Iris pigment epithelial cell (primary cell): ENCODE results near the gene PRDX5.
A peak's percentile ranks its signal among the peaks of the same experiment; 100 is the strongest.

ENCODE experiments used
- DNase-seq: peaks from one replicate; pipeline ENCODE4 v3.0.0-alpha.2; 2011; ENCODE audit warnings: low read depth

Gene PRDX5

DNA sequence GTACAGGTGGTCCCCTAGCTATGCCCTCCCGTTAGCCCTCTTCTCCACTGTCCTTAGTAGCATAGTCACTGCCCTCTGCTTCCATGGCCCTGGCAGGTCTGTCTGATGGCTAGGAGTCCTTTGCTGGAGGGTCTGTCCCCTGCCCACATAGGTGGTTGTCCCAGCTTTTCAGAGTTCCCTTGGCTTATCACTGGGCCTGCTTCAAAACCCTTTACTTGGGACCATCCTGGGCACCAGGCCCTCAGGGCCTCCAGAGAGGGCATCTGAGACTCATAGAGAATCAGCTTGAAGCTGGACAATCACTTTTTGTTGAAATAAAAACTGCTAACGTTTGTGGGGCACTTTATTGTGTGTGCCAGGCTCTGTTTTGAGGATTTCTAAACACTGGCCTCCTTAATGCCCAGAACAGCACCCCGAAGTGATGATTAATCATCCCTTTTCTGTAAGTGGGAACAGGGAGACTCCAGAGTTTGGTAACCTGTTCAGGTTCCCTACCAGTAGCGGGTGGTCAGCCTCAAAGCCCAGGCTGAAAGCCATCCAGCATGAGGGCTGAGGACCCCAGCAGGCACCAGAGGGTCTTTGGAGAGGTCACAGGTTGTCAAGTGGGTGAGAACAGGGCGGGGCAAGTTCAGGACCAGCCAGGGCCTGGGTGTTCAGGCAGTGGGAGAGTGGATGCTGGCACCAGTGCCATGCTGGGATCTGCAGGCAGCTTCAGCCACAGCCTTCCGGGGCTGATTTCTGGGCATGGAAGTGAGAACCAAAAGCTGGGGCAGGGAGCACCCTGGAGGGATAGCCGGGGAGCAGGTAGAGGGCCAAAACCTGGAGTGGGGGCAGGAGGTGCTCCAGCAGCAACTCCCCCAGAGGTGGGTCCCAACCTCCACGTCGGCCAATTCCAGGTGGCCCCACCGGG is 27.3 kb upstream of the PRDX5 start:
- DNase-seq: no peak

- DNase-seq: no peak
Observed at GRCh38 chr11:64291262-64291751, 26.6 kb upstream of the PRDX5 start, which contains the start of gene KCNK4. Gene KCNK4, plus strand, starts transcription at chr11:64291302. Its CDS starts 1,717 bp downstream, at chr11:64293019.

GRCh38 chr11:64291752-64292459 is 26.0 kb upstream of the PRDX5 start:
- DNase-seq: no peak

DNA sequence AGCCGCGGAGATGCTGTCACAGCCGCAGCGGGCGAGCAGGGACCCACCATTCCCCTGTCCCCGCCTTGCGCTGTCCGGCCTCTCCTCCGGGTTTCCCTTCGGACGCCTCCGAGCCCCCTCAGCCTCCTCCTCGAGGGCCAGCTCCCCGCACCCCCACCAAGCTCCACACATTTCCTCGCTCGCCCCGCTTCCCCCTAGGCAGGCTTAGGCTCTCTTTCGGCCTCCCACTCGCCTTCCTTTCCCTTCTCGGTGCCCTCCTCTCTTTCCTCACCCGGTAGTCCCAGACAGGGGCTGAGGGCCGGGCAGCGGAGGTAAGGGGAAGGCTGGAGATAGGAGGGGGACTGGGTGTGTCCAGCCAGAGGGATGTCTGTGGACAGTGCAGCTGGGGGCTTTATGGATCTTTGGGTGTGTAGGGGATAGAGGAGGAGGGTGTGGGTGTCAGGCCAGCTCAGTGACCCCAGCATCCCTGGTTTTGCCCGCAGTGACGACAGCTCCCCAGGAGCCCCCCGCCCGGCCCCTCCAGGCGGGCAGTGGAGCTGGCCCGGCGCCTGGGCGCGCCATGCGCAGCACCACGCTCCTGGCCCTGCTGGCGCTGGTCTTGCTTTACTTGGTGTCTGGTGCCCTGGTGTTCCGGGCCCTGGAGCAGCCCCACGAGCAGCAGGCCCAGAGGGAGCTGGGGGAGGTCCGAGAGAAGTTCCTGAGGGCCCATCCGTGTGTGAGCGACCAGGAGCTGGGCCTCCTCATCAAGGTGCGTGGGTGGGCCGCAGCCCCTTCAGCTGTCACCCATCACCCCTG is 25.3 kb upstream of the PRDX5 start:
- DNase-seq: no peak

DNA sequence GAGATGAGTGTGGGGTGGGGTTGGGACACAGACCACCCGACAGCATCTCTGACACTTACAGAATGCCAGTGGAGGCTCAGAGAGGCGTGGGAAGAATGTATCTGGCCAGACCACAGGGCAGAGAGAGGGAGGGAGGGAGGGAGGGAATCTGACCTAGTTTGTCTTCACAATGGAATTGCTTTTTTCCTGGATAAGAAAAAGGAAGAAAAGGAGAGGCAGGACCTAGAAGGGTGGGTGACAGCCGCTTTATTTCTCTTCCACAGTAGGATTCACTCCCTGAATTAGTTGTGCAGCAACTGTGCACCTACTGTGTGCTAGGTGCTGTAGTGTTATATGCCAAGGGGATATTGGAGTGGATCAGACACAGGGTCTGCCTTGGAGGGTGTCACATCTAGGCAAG is 23.1 kb upstream of the PRDX5 start:
- DNase-seq: peak; percentile 38

DNA sequence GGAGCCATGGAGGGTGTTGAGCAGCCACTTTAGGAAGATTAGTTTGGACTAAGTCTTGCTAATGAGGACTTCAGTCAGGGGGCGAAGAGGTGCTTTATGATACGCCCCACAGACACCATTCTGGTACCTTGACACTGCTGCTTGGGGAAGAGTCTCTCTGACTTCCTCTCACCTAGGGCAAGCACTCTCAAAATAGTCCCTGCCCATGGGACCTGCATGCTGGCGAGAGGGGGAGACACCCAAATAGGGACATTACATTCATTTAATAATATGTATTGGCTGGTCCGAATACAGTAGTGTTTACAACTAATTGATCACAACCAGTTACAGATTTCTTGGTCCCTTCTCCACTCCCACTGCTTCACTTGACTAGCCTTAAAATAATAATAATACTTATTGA is 22.2 kb upstream of the PRDX5 start:
- no peak for DNase-seq

- no peak for DNase-seq
Observed at GRCh38 chr11:64296236-64296635, 21.7 kb upstream of the PRDX5 start.

DNA sequence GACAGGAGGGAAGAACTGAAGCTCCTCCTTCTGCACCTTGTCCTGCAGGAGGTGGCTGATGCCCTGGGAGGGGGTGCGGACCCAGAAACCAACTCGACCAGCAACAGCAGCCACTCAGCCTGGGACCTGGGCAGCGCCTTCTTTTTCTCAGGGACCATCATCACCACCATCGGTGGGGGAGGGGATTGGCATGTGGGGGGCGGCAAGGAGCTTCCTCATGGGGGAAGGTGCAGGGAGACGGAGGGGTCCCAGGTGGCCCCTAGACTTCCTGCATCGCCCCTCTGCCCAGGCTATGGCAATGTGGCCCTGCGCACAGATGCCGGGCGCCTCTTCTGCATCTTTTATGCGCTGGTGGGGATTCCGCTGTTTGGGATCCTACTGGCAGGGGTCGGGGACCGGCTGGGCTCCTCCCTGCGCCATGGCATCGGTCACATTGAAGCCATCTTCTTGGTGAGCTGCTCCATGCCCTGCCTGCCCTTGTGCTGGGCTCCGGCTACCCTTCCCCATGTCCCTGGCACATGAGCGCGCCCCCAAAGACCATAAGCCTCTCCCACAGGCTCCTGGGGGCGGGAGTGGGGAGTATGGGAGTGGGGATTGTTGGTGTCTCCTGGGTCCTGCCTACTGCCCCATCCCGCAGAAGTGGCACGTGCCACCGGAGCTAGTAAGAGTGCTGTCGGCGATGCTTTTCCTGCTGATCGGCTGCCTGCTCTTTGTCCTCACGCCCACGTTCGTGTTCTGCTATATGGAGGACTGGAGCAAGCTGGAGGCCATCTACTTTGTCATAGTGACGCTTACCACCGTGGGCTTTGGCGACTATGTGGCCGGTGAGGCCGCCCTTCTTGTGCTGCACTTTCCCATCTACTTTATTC is 20.9 kb upstream of the PRDX5 start:
- no peak for DNase-seq

DNA sequence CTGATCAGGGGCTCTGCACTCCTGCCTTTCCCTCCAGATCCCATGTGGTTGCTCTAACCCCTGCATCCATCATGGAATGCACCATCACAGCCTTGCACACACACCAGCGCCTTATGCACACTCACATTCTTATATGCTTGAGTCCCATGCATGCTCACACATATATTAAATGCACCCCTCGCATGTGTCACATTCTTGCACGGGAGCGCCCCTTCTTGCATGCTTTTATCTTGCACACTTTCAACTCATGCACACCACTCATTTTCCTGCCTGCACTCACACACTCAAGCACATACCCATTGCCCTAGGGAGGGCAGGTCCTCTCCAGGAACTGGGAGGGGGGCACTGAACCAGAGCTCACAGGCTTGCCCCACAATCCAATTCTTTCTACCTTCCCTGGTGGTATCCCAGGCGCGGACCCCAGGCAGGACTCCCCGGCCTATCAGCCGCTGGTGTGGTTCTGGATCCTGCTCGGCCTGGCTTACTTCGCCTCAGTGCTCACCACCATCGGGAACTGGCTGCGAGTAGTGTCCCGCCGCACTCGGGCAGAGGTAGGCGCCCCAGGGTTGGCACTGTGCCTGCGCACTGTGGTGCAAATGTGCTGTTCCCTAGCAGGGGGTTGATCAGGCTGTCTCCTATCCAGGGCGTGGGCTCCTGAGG is 20.1 kb upstream of the PRDX5 start:
- no peak for DNase-seq

DNA sequence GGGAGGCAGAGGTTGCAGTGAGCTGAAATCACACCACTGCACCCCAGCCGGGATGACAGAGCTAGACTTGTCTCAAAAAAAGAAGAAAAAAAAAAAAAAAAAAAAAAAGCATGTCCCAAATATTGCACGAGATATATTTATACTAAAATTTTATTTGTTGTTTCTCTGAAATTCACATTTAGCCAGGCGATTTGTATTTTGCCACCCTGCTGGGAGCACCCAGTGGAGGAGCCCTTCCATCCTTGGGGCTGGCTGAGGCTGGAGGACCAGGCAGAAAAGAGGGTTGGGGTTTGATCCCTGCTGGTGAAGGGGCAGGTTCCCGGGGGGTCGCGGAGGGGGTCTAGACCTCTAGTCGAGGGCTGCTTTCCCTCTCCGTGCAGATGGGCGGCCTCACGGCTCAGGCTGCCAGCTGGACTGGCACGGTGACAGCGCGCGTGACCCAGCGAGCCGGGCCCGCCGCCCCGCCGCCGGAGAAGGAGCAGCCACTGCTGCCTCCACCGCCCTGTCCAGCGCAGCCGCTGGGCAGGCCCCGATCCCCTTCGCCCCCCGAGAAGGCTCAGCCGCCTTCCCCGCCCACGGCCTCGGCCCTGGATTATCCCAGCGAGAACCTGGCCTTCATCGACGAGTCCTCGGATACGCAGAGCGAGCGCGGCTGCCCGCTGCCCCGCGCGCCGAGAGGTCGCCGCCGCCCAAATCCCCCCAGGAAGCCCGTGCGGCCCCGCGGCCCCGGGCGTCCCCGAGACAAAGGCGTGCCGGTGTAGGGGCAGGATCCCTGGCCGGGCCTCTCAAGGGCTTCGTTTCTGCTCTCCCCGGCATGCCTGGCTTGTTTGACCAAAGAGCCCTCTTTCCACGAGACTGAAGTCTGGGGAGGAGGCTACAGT is 18.7 kb upstream of the PRDX5 start:
- no peak for DNase-seq

DNA sequence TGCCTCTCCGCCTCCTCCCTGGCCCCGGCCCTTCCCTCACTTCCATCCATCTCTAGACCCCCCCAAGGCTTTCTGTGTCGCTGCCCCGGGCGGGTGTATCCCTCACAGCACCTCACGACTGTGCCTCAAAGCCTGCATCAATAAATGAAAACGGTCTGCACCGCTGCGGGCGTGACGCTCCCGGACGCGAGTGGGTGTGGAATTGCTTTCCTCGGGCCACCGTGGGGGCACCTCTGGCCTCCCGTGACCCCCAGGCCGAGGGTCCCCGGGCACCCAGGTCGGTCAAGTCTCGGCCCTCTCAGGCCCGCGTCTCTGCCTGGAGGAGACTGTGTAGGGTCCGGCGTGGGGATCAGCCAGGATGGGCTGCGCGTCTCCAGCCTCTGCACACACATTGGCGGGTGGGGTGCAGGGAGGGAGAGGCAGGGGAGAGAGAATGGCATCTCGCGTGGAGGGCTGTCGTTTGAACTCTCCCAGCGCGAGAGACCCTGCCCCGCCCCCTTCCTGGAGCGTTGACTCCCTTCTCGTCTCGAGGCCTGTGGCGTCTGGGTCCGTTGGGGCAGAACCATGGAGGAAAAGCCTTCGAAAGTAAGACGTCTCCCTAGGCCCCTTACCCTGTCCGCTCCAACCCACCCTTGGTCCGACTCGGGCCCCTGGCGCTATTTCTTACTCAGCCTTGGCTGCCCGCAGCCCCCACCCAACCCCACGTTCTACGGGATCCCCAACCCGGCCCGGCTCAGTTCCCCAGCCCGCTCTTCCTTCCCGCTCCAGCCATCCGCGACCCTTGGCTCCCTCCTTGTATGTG is 17.9 kb upstream of the PRDX5 start, which contains the start of gene CATSPERZ:
Gene CATSPERZ (plus strand): TSS at position 512 of the 802 bp plus-strand sequence. CDS start 53 bp downstream, at position 565.
- DNase-seq: no peak

GRCh38 chr11:64303109-64304031 is 14.6 kb upstream of the PRDX5 start:
- no peak for DNase-seq

GRCh38 chr11:64304032-64304315 is 13.9 kb upstream of the PRDX5 start:
- DNase-seq: no peak

DNA sequence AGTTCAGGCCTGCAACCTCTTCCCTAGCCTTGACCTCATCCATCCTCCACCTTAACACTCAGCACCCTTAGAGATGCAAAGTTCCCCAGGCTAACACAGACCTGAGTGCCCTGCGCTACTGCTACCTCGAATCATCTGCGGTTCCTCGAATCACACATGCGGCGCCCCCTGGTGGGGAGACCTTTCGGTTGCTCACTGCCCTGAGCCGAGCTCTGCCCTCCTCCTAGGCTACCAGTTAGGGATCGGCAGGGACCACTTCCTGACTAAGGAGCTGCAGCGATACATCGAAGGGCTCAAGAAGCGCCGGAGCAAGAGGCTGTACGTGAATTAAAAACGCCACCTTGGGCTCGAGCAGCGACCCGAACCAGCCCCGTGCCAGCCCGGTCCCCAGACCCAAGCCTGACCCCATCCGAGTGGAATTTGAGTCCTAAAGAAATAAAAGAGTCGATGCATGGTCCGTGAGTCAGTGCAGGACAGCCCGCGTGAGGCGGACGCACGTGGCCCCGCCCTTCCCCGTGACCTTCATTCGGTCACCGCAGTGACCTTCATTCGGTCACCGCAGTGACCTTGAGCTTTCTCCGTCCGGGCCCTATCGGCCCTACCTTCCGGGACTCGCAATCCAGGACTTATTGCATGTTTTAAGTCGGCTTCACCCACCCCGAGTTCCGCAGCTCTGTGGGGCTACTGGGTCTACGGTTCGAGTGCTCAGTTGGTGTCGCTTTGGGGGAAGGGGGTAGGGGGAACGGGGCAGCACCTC is 13.4 kb upstream of the PRDX5 start:
- peak; percentile 86 for DNase-seq

DNA sequence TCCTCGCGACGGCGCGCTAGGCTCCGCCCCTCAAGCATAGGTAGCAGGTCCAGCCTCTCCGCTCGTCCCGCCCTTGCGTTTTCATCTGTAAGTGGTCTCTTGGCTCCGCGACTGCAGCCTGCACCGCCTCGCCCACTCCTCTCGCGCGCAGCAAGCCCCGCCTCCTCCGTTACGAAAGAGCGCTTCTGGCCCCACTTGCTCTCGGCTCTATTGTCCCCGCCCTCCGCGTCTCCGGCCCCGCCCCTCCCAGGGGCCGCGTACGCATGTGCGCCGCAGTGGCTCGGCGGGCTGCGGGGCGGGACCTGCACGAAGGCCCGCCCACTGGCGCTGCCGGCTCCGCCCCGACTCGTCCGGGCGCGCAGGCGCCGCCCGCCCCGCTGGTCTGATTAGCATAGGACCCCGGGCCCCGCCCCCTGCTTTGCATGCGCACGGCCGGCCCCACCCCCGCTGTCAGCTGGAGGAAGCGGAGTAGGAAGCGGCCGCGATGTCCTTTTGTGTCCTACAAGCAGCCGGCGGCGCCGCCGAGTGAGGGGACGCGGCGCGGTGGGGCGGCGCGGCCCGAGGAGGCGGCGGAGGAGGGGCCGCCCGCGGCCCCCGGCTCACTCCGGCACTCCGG is 12.7 kb upstream of the PRDX5 start, which contains the start of gene ESRRA:
Gene ESRRA (plus strand): TSS at position 450 of the 616 bp plus-strand sequence. CDS start 1,656 bp downstream, outside the sequence.
- DNase-seq: peak; percentile 97
